ENCODE data around the gene SLC50A1.

The SLC50A1 gene

GRCh38 chr1:155185783-155186066 lies 50.1 kb downstream of the SLC50A1 start:
- no peak for DNase-seq

- no peak for DNase-seq
These were observed 50.6 kb downstream of the SLC50A1 start for GRCh38 chr1:155186067-155186793.

GRCh38 chr1:155186794-155187455 lies 51.3 kb downstream of the SLC50A1 start:
- DNase-seq: no peak

GRCh38 chr1:155187456-155187891 lies 51.8 kb downstream of the SLC50A1 start:
- DNase-seq: no peak

- no peak for DNase-seq
These were observed 52.6 kb downstream of the SLC50A1 start for GRCh38 chr1:155188268-155188667.

Measured in SIG-M5 (cell line).